ENCODE data around the gene TDRD12. TPM values are rescaled to one million over a fixed set of nuclear protein-coding genes. Genes with fewer than 3 reads are reported as not detected.
A peak's percentile ranks its signal among the peaks of the same experiment; 100 is the strongest.
"Not testable (repeated sequence)": the region's sequence is repeated elsewhere in the genome, so short reads cannot be mapped to it uniquely, and the experiment has no call there.

TDRD12 gene
- polyA plus RNA-seq, 1 donor (not counting 4 experiments of a cell fraction or from before 2014, with no cell fraction given), result 0.04 TPM

- H4K20me1 ChIP-seq (ENCODE audit: control insufficient read depth, extremely low read depth, insufficient read depth, low read length); H3K9ac ChIP-seq (ENCODE audit: control insufficient read depth, extremely low read depth, insufficient read depth, low read length); DNase-seq (ENCODE audit: low read depth, low spot score); H2AFZ ChIP-seq (ENCODE audit: control insufficient read depth, low read length); H3K36me3 ChIP-seq (ENCODE audit: control insufficient read depth in 2 of 2, extremely low read depth in 1 of 2, insufficient read depth in 2 of 2, low read length in 2 of 2); H3K79me2 ChIP-seq (ENCODE audit: control insufficient read depth, insufficient read depth, low read length); FAIRE-seq; H3K27ac ChIP-seq (ENCODE audit: control insufficient read depth, insufficient read depth, low read length); H3K9me1 ChIP-seq (ENCODE audit: control insufficient read depth, extremely low read depth, insufficient read depth, low read length); H3K27me3 ChIP-seq (ENCODE audit: control insufficient read depth, extremely low read depth, insufficient read depth, low read length); H3K4me2 ChIP-seq (ENCODE audit: control insufficient read depth, extremely low read depth, insufficient read depth, low read depth, low read length); dilution Hi-C loops (cut with MboI; ENCODE audit: extremely low pct_ligation_motif_present, low sequenced_read_pairs); H3K4me1 ChIP-seq (ENCODE audit: control insufficient read depth, extremely low read depth, insufficient read depth, low read length); H3K4me3 ChIP-seq (ENCODE audit: control insufficient read depth in 2 of 3, extremely low read depth in 1 of 3, insufficient read depth in 2 of 3, low read depth in 1 of 3, low read length in 3 of 3); H3K9me3 ChIP-seq (ENCODE audit: control insufficient read depth, low read depth, low read length): not testable (repeated sequence)
Observed at GRCh38 chr19:32746631-32747196, 27.1 kb downstream of the TDRD12 start.

- Histone ChIP-seq H3K4me3 (ENCODE audit: control insufficient read depth in 2 of 3, extremely low read depth in 1 of 3, insufficient read depth in 2 of 3, low read depth in 1 of 3, low read length in 3 of 3) (no peak overlapping the region), H3K27ac (ENCODE audit: control insufficient read depth, insufficient read depth, low read length) (no peak overlapping the region), H4K20me1 (ENCODE audit: control insufficient read depth, extremely low read depth, insufficient read depth, low read length) (no peaks in the 10 kb centered on the region), H3K4me2 (ENCODE audit: control insufficient read depth, extremely low read depth, insufficient read depth, low read depth, low read length) (no peak overlapping the region), H3K9me3 (ENCODE audit: control insufficient read depth, low read depth, low read length) (no peaks in the 10 kb centered on the region), H3K9me1 (ENCODE audit: control insufficient read depth, extremely low read depth, insufficient read depth, low read length) (no peaks in the 10 kb centered on the region), H3K27me3 (ENCODE audit: control insufficient read depth, extremely low read depth, insufficient read depth, low read length) (no peaks in the 10 kb centered on the region), H3K79me2 (ENCODE audit: control insufficient read depth, insufficient read depth, low read length) (no peaks in the 10 kb centered on the region), H3K4me1 (ENCODE audit: control insufficient read depth, extremely low read depth, insufficient read depth, low read length) (no peaks in the 10 kb centered on the region), H3K36me3 (ENCODE audit: control insufficient read depth in 2 of 2, extremely low read depth in 1 of 2, insufficient read depth in 2 of 2, low read length in 2 of 2) (no peaks in the 10 kb centered on the region), H3K9ac (ENCODE audit: control insufficient read depth, extremely low read depth, insufficient read depth, low read length) (no peak overlapping the region), H2AFZ (ENCODE audit: control insufficient read depth, low read length) (no peak overlapping the region)
- TF ChIP-seq EZH2 (IDR thresholded peaks at IDR 0.05; ENCODE audit: low read length) (no peak), CTCF (optimal IDR thresholded peaks at IDR 0.05 in 1 of 3, IDR thresholded peaks at IDR 0.05 in 1 of 3, conservative IDR thresholded peaks at IDR 0.05 in 1 of 3; ENCODE audit: extremely low read depth in 1 of 3, insufficient read depth in 2 of 3, low read length in 3 of 3) (peak in 2 of 3 experiments; percentile 27 to 33)
- dilution Hi-C loops (cut with MboI; ENCODE audit: extremely low pct_ligation_motif_present, low sequenced_read_pairs), result no loop called here
- FAIRE-seq (no peak), DNase-seq (ENCODE audit: low read depth, low spot score) (no peak)
Observed at GRCh38 chr19:32748497-32748896, 28.9 kb downstream of the TDRD12 start.

GRCh38 chr19:32748948-32749347 is 29.4 kb downstream of the TDRD12 start:
- no peak overlapping the region for H3K9ac ChIP-seq (ENCODE audit: control insufficient read depth, extremely low read depth, insufficient read depth, low read length)
- dilution Hi-C loops (cut with MboI; ENCODE audit: extremely low pct_ligation_motif_present, low sequenced_read_pairs), result no loop called here
- TF ChIP-seq EZH2 (IDR thresholded peaks at IDR 0.05; ENCODE audit: low read length) (no peak), CTCF (optimal IDR thresholded peaks at IDR 0.05 in 1 of 3, IDR thresholded peaks at IDR 0.05 in 1 of 3, conservative IDR thresholded peaks at IDR 0.05 in 1 of 3; ENCODE audit: extremely low read depth in 1 of 3, insufficient read depth in 2 of 3, low read length in 3 of 3) (no peak)
- no peaks in the 10 kb centered on the region for H3K79me2 ChIP-seq (ENCODE audit: control insufficient read depth, insufficient read depth, low read length)
- H2AFZ ChIP-seq (ENCODE audit: control insufficient read depth, low read length), result no peak overlapping the region
- no peaks in the 10 kb centered on the region for H3K4me1 ChIP-seq (ENCODE audit: control insufficient read depth, extremely low read depth, insufficient read depth, low read length)
- H3K4me2 ChIP-seq (ENCODE audit: control insufficient read depth, extremely low read depth, insufficient read depth, low read depth, low read length), result no peak overlapping the region
- H3K27ac ChIP-seq (ENCODE audit: control insufficient read depth, insufficient read depth, low read length), result no peak overlapping the region
- H3K27me3 ChIP-seq (ENCODE audit: control insufficient read depth, extremely low read depth, insufficient read depth, low read length), result no peaks in the 10 kb centered on the region
- H3K36me3 ChIP-seq (ENCODE audit: control insufficient read depth in 2 of 2, extremely low read depth in 1 of 2, insufficient read depth in 2 of 2, low read length in 2 of 2), result no peaks in the 10 kb centered on the region
- no peak overlapping the region for H3K4me3 ChIP-seq (ENCODE audit: control insufficient read depth in 2 of 3, extremely low read depth in 1 of 3, insufficient read depth in 2 of 3, low read depth in 1 of 3, low read length in 3 of 3)
- H3K9me1 ChIP-seq (ENCODE audit: control insufficient read depth, extremely low read depth, insufficient read depth, low read length), result no peaks in the 10 kb centered on the region
- H3K9me3 ChIP-seq (ENCODE audit: control insufficient read depth, low read depth, low read length), result no peaks in the 10 kb centered on the region
- FAIRE-seq, result no peak
- DNase-seq (ENCODE audit: low read depth, low spot score), result no peak
- no peaks in the 10 kb centered on the region for H4K20me1 ChIP-seq (ENCODE audit: control insufficient read depth, extremely low read depth, insufficient read depth, low read length)
